ENCODE data around the gene EVA1B.

EVA1B gene

GRCh38 chr1:36352910-36353878, 29.7 kb upstream of the EVA1B start:
- no peak for ATAC-seq
- TF ChIP-seq ISL1 (CRISPR knock-in tag; IDR thresholded peaks at IDR 0.05): no peak
- TF ChIP-seq ZNF8 (CRISPR knock-in tag; IDR thresholded peaks at IDR 0.05): no peak
- TF ChIP-seq RARB (CRISPR knock-in tag; IDR thresholded peaks at IDR 0.05): no peak
- no peak for TF ChIP-seq PATZ1 (CRISPR knock-in tag; IDR thresholded peaks at IDR 0.05; ENCODE audit: borderline replicate concordance)
- no peak for TF ChIP-seq CREB5 (CRISPR knock-in tag; IDR thresholded peaks at IDR 0.05; ENCODE audit: low read depth)
- TF ChIP-seq ZNF70 (CRISPR knock-in tag; IDR thresholded peaks at IDR 0.05): no peak
- no peak for TF ChIP-seq CSDC2 (CRISPR knock-in tag; IDR thresholded peaks at IDR 0.05)
- TF ChIP-seq POU6F1 (CRISPR knock-in tag; IDR thresholded peaks at IDR 0.05; ENCODE audit: borderline replicate concordance, low read depth): no peak
- TF ChIP-seq GLIS3 (CRISPR knock-in tag; IDR thresholded peaks at IDR 0.05): no peak
- TF ChIP-seq OSR1 (CRISPR knock-in tag; IDR thresholded peaks at IDR 0.05): no peak
- TF ChIP-seq ZFP30 (CRISPR knock-in tag; IDR thresholded peaks at IDR 0.05): no peak
- no peak for TF ChIP-seq SNAI2 (CRISPR knock-in tag; IDR thresholded peaks at IDR 0.05)
- TF ChIP-seq TCF4 (CRISPR knock-in tag; IDR thresholded peaks at IDR 0.05; ENCODE audit: borderline replicate concordance): no peak
- no peak for TF ChIP-seq ZNF565 (CRISPR knock-in tag; conservative IDR thresholded peaks at IDR 0.05; ENCODE audit: low read depth)
- TF ChIP-seq CSRNP3 (CRISPR knock-in tag; IDR thresholded peaks at IDR 0.05): no peak
- no peak for TF ChIP-seq ESRRG (CRISPR knock-in tag; IDR thresholded peaks at IDR 0.05)
- no peak for TF ChIP-seq ZFP3 (CRISPR knock-in tag; IDR thresholded peaks at IDR 0.05)
- TF ChIP-seq BACH2 (CRISPR knock-in tag; IDR thresholded peaks at IDR 0.05; ENCODE audit: borderline replicate concordance): no peak
- no peak for TF ChIP-seq PPARA (CRISPR knock-in tag; IDR thresholded peaks at IDR 0.05; ENCODE audit: borderline replicate concordance)

- peak; percentile 14 for ATAC-seq
- no peak for TF ChIP-seq GLIS3 (CRISPR knock-in tag; IDR thresholded peaks at IDR 0.05)
- no peak for TF ChIP-seq ARNTL (CRISPR knock-in tag; IDR thresholded peaks at IDR 0.05; ENCODE audit: borderline replicate concordance, low read depth)
- TF ChIP-seq TOX (CRISPR knock-in tag; IDR thresholded peaks at IDR 0.05; ENCODE audit: borderline replicate concordance): no peak
Measured at GRCh38 chr1:36352125-36352909, 28.9 kb upstream of the EVA1B start.

GRCh38 chr1:36351227-36351977, 28.0 kb upstream of the EVA1B start:
- peak; percentile 78 for ATAC-seq
- TF ChIP-seq ARNTL (CRISPR knock-in tag; IDR thresholded peaks at IDR 0.05; ENCODE audit: borderline replicate concordance, low read depth): no peak
- TF ChIP-seq ZNF565 (CRISPR knock-in tag; conservative IDR thresholded peaks at IDR 0.05; ENCODE audit: low read depth): no peak
- TF ChIP-seq TCF4 (CRISPR knock-in tag; IDR thresholded peaks at IDR 0.05; ENCODE audit: borderline replicate concordance): peak; percentile 67; the same call in 1 of the 2 replicates
- peak; percentile 48; the same call in 1 of the 2 replicates for TF ChIP-seq CSDC2 (CRISPR knock-in tag; IDR thresholded peaks at IDR 0.05)
- TF ChIP-seq CSRNP3 (CRISPR knock-in tag; IDR thresholded peaks at IDR 0.05): no peak
- no peak for TF ChIP-seq BACH2 (CRISPR knock-in tag; IDR thresholded peaks at IDR 0.05; ENCODE audit: borderline replicate concordance)
- TF ChIP-seq ZC3H10 (CRISPR knock-in tag; IDR thresholded peaks at IDR 0.05): no peak
- TF ChIP-seq OSR1 (CRISPR knock-in tag; IDR thresholded peaks at IDR 0.05): no peak
- TF ChIP-seq PATZ1 (CRISPR knock-in tag; IDR thresholded peaks at IDR 0.05; ENCODE audit: borderline replicate concordance): no peak
- no peak for TF ChIP-seq SNAI2 (CRISPR knock-in tag; IDR thresholded peaks at IDR 0.05)
- TF ChIP-seq ESRRG (CRISPR knock-in tag; IDR thresholded peaks at IDR 0.05): no peak
- TF ChIP-seq TOX (CRISPR knock-in tag; IDR thresholded peaks at IDR 0.05; ENCODE audit: borderline replicate concordance): no peak
- peak; percentile 58; the same call in 1 of the 2 replicates for TF ChIP-seq ZFP3 (CRISPR knock-in tag; IDR thresholded peaks at IDR 0.05)

Measured in SK-N-SH treated with all-trans-retinoic acid at 6 μM for 48 hours (cell line).